Karpas-422 (cell line): ENCODE data around the gene CHST15. TPM values are rescaled to one million over a fixed set of nuclear protein-coding genes. Genes with fewer than 3 reads are reported as not detected.

Experiments
- DNase-seq: peaks from one replicate; pipeline ENCODE4 v3.0.0-alpha.2; 2015
- H2AFZ ChIP-seq: fragments of 200-600 bp; sonication (generic); 2 replicates; pipeline ENCODE4 v1.6.1; 2014; ENCODE audit warnings: antibody characterized with exemption, low read length, mixed read lengths
- H3K27ac ChIP-seq: fragments of 200-600 bp; sonication (generic); 2 replicates; pipeline ENCODE4 v1.5.1; 2014; ENCODE audit warnings: mild to moderate bottlenecking, low read length, moderate library complexity
- H3K27me3 ChIP-seq: fragments of 200-600 bp; sonication (generic); 2 replicates; pipeline ENCODE4 v1.6.1; 2014; ENCODE audit warnings: low read length, mixed read lengths
- H3K36me3 ChIP-seq: fragments of 200-600 bp; sonication (generic); 2 replicates; pipeline ENCODE4 v1.6.1; 2014; ENCODE audit warnings: low read length, mixed read lengths; ENCODE audit not compliant: insufficient read depth
- H3K4me1 ChIP-seq: fragments of 200-600 bp; sonication (generic); 2 replicates; pipeline ENCODE4 v1.6.1; 2014; ENCODE audit warnings: mild to moderate bottlenecking, low read length, mixed read lengths
- H3K4me2 ChIP-seq: fragments of 200-600 bp; sonication (generic); 2 replicates; pipeline ENCODE4 v1.6.1; 2014; ENCODE audit warnings: low read length, low read depth, mild to moderate bottlenecking; ENCODE audit not compliant: poor library complexity, severe bottlenecking
- H3K4me3 ChIP-seq: fragments of 200-600 bp; sonication (generic); 2 replicates; pipeline ENCODE4 v1.5.1; 2014; ENCODE audit warnings: mild to moderate bottlenecking, antibody characterized with exemption, low read length, mixed read lengths
- H3K79me2 ChIP-seq: fragments of 200-600 bp; sonication (generic); 2 replicates; pipeline ENCODE4 v1.6.1; 2014; ENCODE audit warnings: mild to moderate bottlenecking, low read length, mixed read lengths
- H3K9ac ChIP-seq: fragments of 200-600 bp; sonication (generic); 2 replicates; pipeline ENCODE4 v1.6.0; 2014; ENCODE audit warnings: low read length
- H3K9me2 ChIP-seq: fragments of 200-600 bp; sonication (generic), shearing (Covaris generic); replicated peaks from 2 replicates; pipeline ENCODE4 v1.6.0; 2014; ENCODE audit warnings: mild to moderate bottlenecking, low read length, moderate library complexity; ENCODE audit not compliant: insufficient read depth
- H3K9me3 ChIP-seq: fragments of 300-700, 200-600 bp; sonication (generic); 2 replicates; pipeline ENCODE4 v1.6.1; 2014; ENCODE audit warnings: low read length, mixed read lengths
- H4K20me1 ChIP-seq: fragments of 200-600 bp; sonication (generic); 2 replicates; pipeline ENCODE4 v1.6.1; 2014; ENCODE audit warnings: mild to moderate bottlenecking, antibody characterized with exemption, low read length, low read depth; ENCODE audit not compliant: insufficient read depth
- total RNA-seq: library from RNA; depleted of rRNA; stranded (reverse); fragments of >200 nt; shearing (Covaris generic); gene quantifications from 2 replicates; pipeline ENCODE4 v1.2.3, GENCODE V29; 2014; ENCODE audit warnings: low replicate concordance

CHST15 gene
- total RNA-seq, 1 experiment from 2014 or later: not detected

- no peak overlapping the region for H3K4me2 ChIP-seq
- H3K9ac ChIP-seq: no peak overlapping the region
- peaks cover 5% of the 10 kb centered on the region for H3K27me3 ChIP-seq
- no peaks in the 10 kb centered on the region for H3K79me2 ChIP-seq
- H3K36me3 ChIP-seq: no peaks in the 10 kb centered on the region
- H2AFZ ChIP-seq: no peak overlapping the region
- no peak overlapping the region for H3K4me3 ChIP-seq
- no peaks in the 10 kb centered on the region for H3K9me2 ChIP-seq
- no peaks in the 10 kb centered on the region for H3K4me1 ChIP-seq
- no peak for DNase-seq
- H3K9me3 ChIP-seq: no peaks in the 10 kb centered on the region
- H4K20me1 ChIP-seq: no peaks in the 10 kb centered on the region
- H3K27ac ChIP-seq: no peak overlapping the region
Observed at GRCh38 chr10:124092250-124092859, 1.0 kb downstream of the CHST15 start.

- no peak overlapping the region for H3K27ac ChIP-seq
- DNase-seq: no peak
- H3K4me2 ChIP-seq: no peak overlapping the region
- H3K36me3 ChIP-seq: no peaks in the 10 kb centered on the region
- no peak overlapping the region for H2AFZ ChIP-seq
- no peaks in the 10 kb centered on the region for H3K9me3 ChIP-seq
- H4K20me1 ChIP-seq: no peaks in the 10 kb centered on the region
- H3K27me3 ChIP-seq: peaks cover 5% of the 10 kb centered on the region
- H3K4me1 ChIP-seq: no peaks in the 10 kb centered on the region
- no peaks in the 10 kb centered on the region for H3K9me2 ChIP-seq
- H3K4me3 ChIP-seq: no peak overlapping the region
- no peak overlapping the region for H3K9ac ChIP-seq
- H3K79me2 ChIP-seq: no peaks in the 10 kb centered on the region
Observed at GRCh38 chr10:124091646-124092249, 1.6 kb downstream of the CHST15 start.

- Histone ChIP-seq H3K4me3 (no peak overlapping the region), H3K4me2 (no peak overlapping the region), H3K27me3 (no peaks in the 10 kb centered on the region; the same call in 1 of the 2 replicates), H4K20me1 (no peaks in the 10 kb centered on the region), H3K9me2 (no peaks in the 10 kb centered on the region), H3K4me1 (no peaks in the 10 kb centered on the region), H3K79me2 (no peaks in the 10 kb centered on the region), H3K9ac (no peak overlapping the region), H2AFZ (no peak overlapping the region), H3K9me3 (no peaks in the 10 kb centered on the region), H3K27ac (no peak overlapping the region), H3K36me3 (no peaks in the 10 kb centered on the region)
- DNase-seq: no peak
Observed at GRCh38 chr10:124090601-124091209, 2.7 kb downstream of the CHST15 start.

GRCh38 chr10:124089859-124090258 is 3.5 kb downstream of the CHST15 start:
- no peak overlapping the region for H3K4me3 ChIP-seq
- no peak overlapping the region for H3K27ac ChIP-seq
- H3K27me3 ChIP-seq: no peaks in the 10 kb centered on the region; the same call in 1 of the 2 replicates
- H3K79me2 ChIP-seq: no peaks in the 10 kb centered on the region
- H3K9me3 ChIP-seq: no peaks in the 10 kb centered on the region
- no peaks in the 10 kb centered on the region for H3K9me2 ChIP-seq
- no peak for DNase-seq
- no peaks in the 10 kb centered on the region for H4K20me1 ChIP-seq
- H3K9ac ChIP-seq: no peak overlapping the region
- H2AFZ ChIP-seq: no peak overlapping the region
- no peak overlapping the region for H3K4me2 ChIP-seq
- no peaks in the 10 kb centered on the region for H3K36me3 ChIP-seq
- H3K4me1 ChIP-seq: no peaks in the 10 kb centered on the region

GRCh38 chr10:124088915-124089314 is 4.5 kb downstream of the CHST15 start:
- H3K36me3 ChIP-seq: no peaks in the 10 kb centered on the region
- H3K4me1 ChIP-seq: no peaks in the 10 kb centered on the region
- H4K20me1 ChIP-seq: no peaks in the 10 kb centered on the region
- H2AFZ ChIP-seq: no peak overlapping the region
- no peaks in the 10 kb centered on the region; the same call in 1 of the 2 replicates for H3K27me3 ChIP-seq
- no peak overlapping the region for H3K4me2 ChIP-seq
- H3K9ac ChIP-seq: no peak overlapping the region
- no peak overlapping the region for H3K4me3 ChIP-seq
- no peaks in the 10 kb centered on the region for H3K9me3 ChIP-seq
- no peaks in the 10 kb centered on the region for H3K79me2 ChIP-seq
- H3K27ac ChIP-seq: no peak overlapping the region
- H3K9me2 ChIP-seq: no peaks in the 10 kb centered on the region
- DNase-seq: no peak

- H3K4me3 ChIP-seq: no peak overlapping the region
- H3K79me2 ChIP-seq: no peaks in the 10 kb centered on the region
- H2AFZ ChIP-seq: no peak overlapping the region
- no peak overlapping the region for H3K4me2 ChIP-seq
- no peak overlapping the region for H3K9ac ChIP-seq
- no peak for DNase-seq
- no peaks in the 10 kb centered on the region for H3K9me3 ChIP-seq
- H4K20me1 ChIP-seq: no peaks in the 10 kb centered on the region
- no peak overlapping the region for H3K27ac ChIP-seq
- H3K36me3 ChIP-seq: no peaks in the 10 kb centered on the region
- H3K9me2 ChIP-seq: no peaks in the 10 kb centered on the region
- no peaks in the 10 kb centered on the region for H3K4me1 ChIP-seq
- H3K27me3 ChIP-seq: no peaks in the 10 kb centered on the region; the same call in 1 of the 2 replicates
Observed at GRCh38 chr10:124087672-124088634, 5.4 kb downstream of the CHST15 start.

- no peaks in the 10 kb centered on the region for H3K79me2 ChIP-seq
- no peaks in the 10 kb centered on the region; the same call in 1 of the 2 replicates for H3K27me3 ChIP-seq
- no peaks in the 10 kb centered on the region for H4K20me1 ChIP-seq
- H3K4me3 ChIP-seq: no peak overlapping the region
- no peak overlapping the region for H3K9ac ChIP-seq
- no peak overlapping the region for H3K27ac ChIP-seq
- DNase-seq: no peak
- no peaks in the 10 kb centered on the region for H3K9me2 ChIP-seq
- H3K4me1 ChIP-seq: no peaks in the 10 kb centered on the region
- H3K9me3 ChIP-seq: no peaks in the 10 kb centered on the region
- no peaks in the 10 kb centered on the region for H3K36me3 ChIP-seq
- no peak overlapping the region for H3K4me2 ChIP-seq
- H2AFZ ChIP-seq: no peak overlapping the region
Observed at GRCh38 chr10:124086787-124087671, 6.4 kb downstream of the CHST15 start.
